Stomach (tissue), 4 donors: ENCODE results near the gene ANGEL1.

ENCODE experiments used
- POLR2A ChIP-seq, 4 donors: fragments of 450-650 bp; IDR thresholded peaks; one replicate each; pipeline ENCODE4 v1.6.1; 2016; ENCODE audit warnings: antibody characterized with exemption in 4 of 4, control low read depth in 2 of 4, mild to moderate bottlenecking in 1 of 4, moderate library complexity in 1 of 4
- POLR2AphosphoS5 ChIP-seq, 3 donors: sonication (generic); formaldehyde crosslinking; IDR thresholded peaks; one replicate each; pipeline ENCODE4 v1.6.1; 2016; ENCODE audit warnings: antibody characterized with exemption in 3 of 3
- TF ChIP-seq, protein P1 (sequence below), 7 experiments: fragments of 450-650 bp in 4 of 7; fragments of 200-600 bp in 3 of 7; sonication (generic) in 3 of 7; IDR thresholded peaks; one replicate each; pipeline ENCODE4 v1.5.1; 2016 to 2019; ENCODE audit warnings: antibody characterized with exemption in 7 of 7, control low read depth in 2 of 7, mild to moderate bottlenecking in 1 of 7

DNA sequence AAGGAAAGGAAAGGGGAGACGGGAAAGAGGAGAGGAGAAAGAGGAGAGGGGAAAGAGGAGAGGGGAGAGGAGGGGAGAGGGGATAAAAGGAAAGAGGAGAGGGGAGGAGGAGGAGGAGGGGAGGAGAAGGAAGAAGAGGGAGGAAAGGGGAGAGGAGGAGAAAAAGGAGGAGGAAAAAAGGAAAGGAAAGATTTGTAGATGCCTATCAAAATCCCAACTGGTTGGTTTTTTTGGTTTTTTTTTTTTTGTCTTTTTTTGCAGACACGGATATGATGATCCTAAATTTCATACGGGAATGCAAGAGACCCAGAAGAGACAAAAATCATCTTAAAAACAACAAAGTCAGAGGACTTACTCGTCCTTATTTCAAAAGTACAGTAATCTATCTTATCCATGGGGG is 19.4 kb downstream of the ANGEL1 start:
- TF ChIP-seq, protein P1, sequence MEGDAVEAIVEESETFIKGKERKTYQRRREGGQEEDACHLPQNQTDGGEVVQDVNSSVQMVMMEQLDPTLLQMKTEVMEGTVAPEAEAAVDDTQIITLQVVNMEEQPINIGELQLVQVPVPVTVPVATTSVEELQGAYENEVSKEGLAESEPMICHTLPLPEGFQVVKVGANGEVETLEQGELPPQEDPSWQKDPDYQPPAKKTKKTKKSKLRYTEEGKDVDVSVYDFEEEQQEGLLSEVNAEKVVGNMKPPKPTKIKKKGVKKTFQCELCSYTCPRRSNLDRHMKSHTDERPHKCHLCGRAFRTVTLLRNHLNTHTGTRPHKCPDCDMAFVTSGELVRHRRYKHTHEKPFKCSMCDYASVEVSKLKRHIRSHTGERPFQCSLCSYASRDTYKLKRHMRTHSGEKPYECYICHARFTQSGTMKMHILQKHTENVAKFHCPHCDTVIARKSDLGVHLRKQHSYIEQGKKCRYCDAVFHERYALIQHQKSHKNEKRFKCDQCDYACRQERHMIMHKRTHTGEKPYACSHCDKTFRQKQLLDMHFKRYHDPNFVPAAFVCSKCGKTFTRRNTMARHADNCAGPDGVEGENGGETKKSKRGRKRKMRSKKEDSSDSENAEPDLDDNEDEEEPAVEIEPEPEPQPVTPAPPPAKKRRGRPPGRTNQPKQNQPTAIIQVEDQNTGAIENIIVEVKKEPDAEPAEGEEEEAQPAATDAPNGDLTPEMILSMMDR (IDR thresholded peaks at IDR 0.05) = no peak
- TF ChIP-seq POLR2A (IDR thresholded peaks at IDR 0.05) (no peak), POLR2AphosphoS5 (IDR thresholded peaks at IDR 0.05) (no peak)
